ENCODE results near the gene YLPM1.

The YLPM1 gene

GRCh38 chr14:74865156-74865555 is 102.0 kb downstream of the YLPM1 start:
- H3K27me3 ChIP-seq (ENCODE audit: control insufficient read depth, insufficient read depth, low read length), result no peaks in the 10 kb centered on the region
- H3K9me3 ChIP-seq (ENCODE audit: control insufficient read depth, low read depth, low read length), result no peaks in the 10 kb centered on the region
- no peaks in the 10 kb centered on the region for H3K36me3 ChIP-seq (ENCODE audit: control insufficient read depth, low read depth, low read length)
- no peak overlapping the region for H3K27ac ChIP-seq (ENCODE audit: low read length)
- no peak overlapping the region for H3K4me3 ChIP-seq (ENCODE audit: low read length)
- H3K9ac ChIP-seq (ENCODE audit: low read length), result no peak overlapping the region
- peaks cover 4% of the 10 kb centered on the region for H3K4me1 ChIP-seq (ENCODE audit: control insufficient read depth, low read depth, low read length)

GRCh38 chr14:74866708-74867389 is 103.7 kb downstream of the YLPM1 start:
- Histone ChIP-seq H3K27me3 (ENCODE audit: control insufficient read depth, insufficient read depth, low read length) (no peaks in the 10 kb centered on the region), H3K9me3 (ENCODE audit: control insufficient read depth, low read depth, low read length) (no peaks in the 10 kb centered on the region), H3K9ac (ENCODE audit: low read length) (no peak overlapping the region), H3K36me3 (ENCODE audit: control insufficient read depth, low read depth, low read length) (no peaks in the 10 kb centered on the region), H3K27ac (ENCODE audit: low read length) (no peak overlapping the region), H3K4me1 (ENCODE audit: control insufficient read depth, low read depth, low read length) (no peaks in the 10 kb centered on the region), H3K4me3 (ENCODE audit: low read length) (no peak overlapping the region)

GRCh38 chr14:74867673-74868072 is 104.6 kb downstream of the YLPM1 start:
- no peaks in the 10 kb centered on the region for H3K4me1 ChIP-seq (ENCODE audit: control insufficient read depth, low read depth, low read length)
- H3K4me3 ChIP-seq (ENCODE audit: low read length), result no peak overlapping the region
- no peaks in the 10 kb centered on the region for H3K9me3 ChIP-seq (ENCODE audit: control insufficient read depth, low read depth, low read length)
- no peaks in the 10 kb centered on the region for H3K27me3 ChIP-seq (ENCODE audit: control insufficient read depth, insufficient read depth, low read length)
- no peak overlapping the region for H3K27ac ChIP-seq (ENCODE audit: low read length)
- H3K9ac ChIP-seq (ENCODE audit: low read length), result no peak overlapping the region
- no peaks in the 10 kb centered on the region for H3K36me3 ChIP-seq (ENCODE audit: control insufficient read depth, low read depth, low read length)

- H3K27ac ChIP-seq (ENCODE audit: low read length), result no peak overlapping the region
- H3K27me3 ChIP-seq (ENCODE audit: control insufficient read depth, insufficient read depth, low read length), result no peaks in the 10 kb centered on the region
- no peaks in the 10 kb centered on the region for H3K4me1 ChIP-seq (ENCODE audit: control insufficient read depth, low read depth, low read length)
- H3K36me3 ChIP-seq (ENCODE audit: control insufficient read depth, low read depth, low read length), result no peaks in the 10 kb centered on the region
- H3K9me3 ChIP-seq (ENCODE audit: control insufficient read depth, low read depth, low read length), result no peaks in the 10 kb centered on the region
- no peak overlapping the region for H3K9ac ChIP-seq (ENCODE audit: low read length)
- no peak overlapping the region for H3K4me3 ChIP-seq (ENCODE audit: low read length)
Observed at GRCh38 chr14:74868739-74869138, 105.6 kb downstream of the YLPM1 start.

- Histone ChIP-seq H3K9ac (ENCODE audit: low read length) (no peak overlapping the region), H3K4me1 (ENCODE audit: control insufficient read depth, low read depth, low read length) (peaks cover 6% of the 10 kb centered on the region), H3K9me3 (ENCODE audit: control insufficient read depth, low read depth, low read length) (no peaks in the 10 kb centered on the region), H3K36me3 (ENCODE audit: control insufficient read depth, low read depth, low read length) (no peaks in the 10 kb centered on the region), H3K27me3 (ENCODE audit: control insufficient read depth, insufficient read depth, low read length) (no peaks in the 10 kb centered on the region), H3K27ac (ENCODE audit: low read length) (no peak overlapping the region), H3K4me3 (ENCODE audit: low read length) (no peak overlapping the region)
Observed at GRCh38 chr14:74871819-74872218, 108.7 kb downstream of the YLPM1 start.

GRCh38 chr14:74875204-74875603 is 112.1 kb downstream of the YLPM1 start:
- Histone ChIP-seq H3K27ac (ENCODE audit: low read length) (no peak overlapping the region), H3K27me3 (ENCODE audit: control insufficient read depth, insufficient read depth, low read length) (no peaks in the 10 kb centered on the region), H3K36me3 (ENCODE audit: control insufficient read depth, low read depth, low read length) (no peaks in the 10 kb centered on the region), H3K9me3 (ENCODE audit: control insufficient read depth, low read depth, low read length) (no peaks in the 10 kb centered on the region), H3K9ac (ENCODE audit: low read length) (no peak overlapping the region), H3K4me3 (ENCODE audit: low read length) (no peak overlapping the region), H3K4me1 (ENCODE audit: control insufficient read depth, low read depth, low read length) (peaks cover 6% of the 10 kb centered on the region)

GRCh38 chr14:74875941-74876913 is 113.1 kb downstream of the YLPM1 start, which contains the start of gene PROX2:
TSS of gene PROX2 (minus strand) at chr14:74876145. CDS start at chr14:74863834, 12,311 bp downstream.
- H3K27me3 ChIP-seq (ENCODE audit: control insufficient read depth, insufficient read depth, low read length), result no peaks in the 10 kb centered on the region
- no peak within 1 kb of the TSS for H3K4me3 ChIP-seq (ENCODE audit: low read length)
- no peaks in the 10 kb centered on the region for H3K9me3 ChIP-seq (ENCODE audit: control insufficient read depth, low read depth, low read length)
- H3K36me3 ChIP-seq (ENCODE audit: control insufficient read depth, low read depth, low read length), result no peaks in the 10 kb centered on the region
- no peak within 1 kb of the TSS for H3K27ac ChIP-seq (ENCODE audit: low read length)
- peaks cover 10% of the 10 kb centered on the region for H3K4me1 ChIP-seq (ENCODE audit: control insufficient read depth, low read depth, low read length)
- H3K9ac ChIP-seq (ENCODE audit: low read length), result no peak within 1 kb of the TSS

GRCh38 chr14:74879427-74880182 is 116.5 kb downstream of the YLPM1 start:
- no peaks in the 10 kb centered on the region for H3K27me3 ChIP-seq (ENCODE audit: control insufficient read depth, insufficient read depth, low read length)
- H3K36me3 ChIP-seq (ENCODE audit: control insufficient read depth, low read depth, low read length), result no peaks in the 10 kb centered on the region
- peaks cover 28% of the 10 kb centered on the region for H3K4me1 ChIP-seq (ENCODE audit: control insufficient read depth, low read depth, low read length)
- H3K4me3 ChIP-seq (ENCODE audit: low read length), result no peak overlapping the region
- H3K27ac ChIP-seq (ENCODE audit: low read length), result no peak overlapping the region
- H3K9ac ChIP-seq (ENCODE audit: low read length), result no peak overlapping the region
- no peaks in the 10 kb centered on the region for H3K9me3 ChIP-seq (ENCODE audit: control insufficient read depth, low read depth, low read length)

- peaks cover 42% of the 10 kb centered on the region for H3K4me1 ChIP-seq (ENCODE audit: control insufficient read depth, low read depth, low read length)
Observed at GRCh38 chr14:74881431-74882102, 118.5 kb downstream of the YLPM1 start, which contains the start of gene DLST. TSS of gene DLST (plus strand) at chr14:74881916. CDS start at chr14:74881954, 38 bp downstream.

GRCh38 chr14:74882103-74882920 is 119.2 kb downstream of the YLPM1 start:
- Histone ChIP-seq H3K27ac (ENCODE audit: low read length) (no peak overlapping the region), H3K9me3 (ENCODE audit: control insufficient read depth, low read depth, low read length) (no peaks in the 10 kb centered on the region), H3K4me1 (ENCODE audit: control insufficient read depth, low read depth, low read length) (peaks cover 45% of the 10 kb centered on the region), H3K4me3 (ENCODE audit: low read length) (peak overlapping the region; percentile 95), H3K9ac (ENCODE audit: low read length) (peak overlapping the region; percentile 77), H3K36me3 (ENCODE audit: control insufficient read depth, low read depth, low read length) (no peaks in the 10 kb centered on the region), H3K27me3 (ENCODE audit: control insufficient read depth, insufficient read depth, low read length) (no peaks in the 10 kb centered on the region)

More at GRCh38 chr14:74881431-74882102, 118.5 kb downstream of the YLPM1 start, which contains the start of gene DLST:
- no peaks in the 10 kb centered on the region for H3K36me3 ChIP-seq (ENCODE audit: control insufficient read depth, low read depth, low read length)
- H3K27ac ChIP-seq (ENCODE audit: low read length), result no peak within 1 kb of the TSS
- peak within 1 kb of the TSS; percentile 77 for H3K9ac ChIP-seq (ENCODE audit: low read length)
- no peaks in the 10 kb centered on the region for H3K9me3 ChIP-seq (ENCODE audit: control insufficient read depth, low read depth, low read length)
- H3K4me3 ChIP-seq (ENCODE audit: low read length), result peak within 1 kb of the TSS; percentile 95
- no peaks in the 10 kb centered on the region for H3K27me3 ChIP-seq (ENCODE audit: control insufficient read depth, insufficient read depth, low read length)
